IMR-90 (cell line): ENCODE data around the gene CREB5. TPM values are rescaled to one million over a fixed set of nuclear protein-coding genes. Genes with fewer than 3 reads are reported as not detected.

Experiments
- ATAC-seq: fragments of 200-7000 bp; cut with Tn5 transposase; 2 replicates; pipeline ENCODE4 v1.9.1; 2020; ENCODE audit warnings: low read depth, mild to moderate bottlenecking, moderate library complexity
- BruUV-seq: library from RNA; stranded (reverse); fragments of 400-500 nt; replicated peaks from 2 replicates; lab custom pipeline; 2021; lab: Mats Ljungman, UMichigan
- CTCF ChIA-PET: fragments of 300-600 bp; formaldehyde crosslinking; extraction: SDS; loops from one replicate; lab custom pipeline; 2021; ENCODE audit warnings: antibody characterized with exemption; lab: Yijun Ruan, JAX
- POLR2A ChIA-PET: fragments of 300-600 bp; sonication (Branson Sonifier 250); formaldehyde crosslinking; loops from one replicate; lab custom pipeline; 2022; ENCODE audit warnings: antibody characterized with exemption; ENCODE audit not compliant: unreplicated experiment; lab: Charles Lee
- DNase-seq: peaks from one replicate; pipeline ENCODE4 v3.0.0; 2013
- H2AFZ ChIP-seq: replicated peaks from 2 replicates; pipeline ENCODE3; 2013; ENCODE audit warnings: low read length, mild to moderate bottlenecking; ENCODE audit not compliant: poor library complexity
- H2AK5ac ChIP-seq: 2 replicates; pipeline ENCODE4 v1.6.1; 2013; ENCODE audit warnings: low read depth, low read length, inconsistent platforms
- H2AK9ac ChIP-seq: replicated peaks from 2 replicates; pipeline ENCODE3; 2013; ENCODE audit warnings: mild to moderate bottlenecking, low read depth, low read length, moderate library complexity; ENCODE audit not compliant: poor library complexity
- H2BK120ac ChIP-seq: 2 replicates; pipeline ENCODE4 v1.6.1; 2013; ENCODE audit warnings: low read depth, low read length, inconsistent platforms
- H2BK15ac ChIP-seq: 3 replicates; pipeline ENCODE4 v1.6.1; 2013; ENCODE audit warnings: low read depth, low read length, inconsistent platforms
- H2BK20ac ChIP-seq: 2 replicates; pipeline ENCODE4 v1.6.1; 2013; ENCODE audit warnings: low read depth, mild to moderate bottlenecking, inconsistent platforms, low read length, moderate library complexity
- H2BK5ac ChIP-seq: 2 replicates; pipeline ENCODE4 v1.6.1; 2013; ENCODE audit warnings: mild to moderate bottlenecking, low read depth, low read length, inconsistent platforms; ENCODE audit not compliant: poor library complexity, severe bottlenecking
- H3K14ac ChIP-seq: replicated peaks from 2 replicates; pipeline ENCODE4 v1.6.1; 2013; ENCODE audit warnings: low read depth, low read length, inconsistent platforms
- H3K18ac ChIP-seq: 2 replicates; pipeline ENCODE4 v1.6.1; 2013; ENCODE audit warnings: low read depth, low read length, control low read depth
- H3K23ac ChIP-seq: 2 replicates; pipeline ENCODE4 v1.6.1; 2013; ENCODE audit warnings: low read depth, low read length, inconsistent platforms
- H3K27ac ChIP-seq: 2 replicates; pipeline ENCODE4 v1.5.1; 2013; ENCODE audit warnings: mild to moderate bottlenecking, control low read depth, low read length; ENCODE audit not compliant: insufficient read depth
- H3K27me3 ChIP-seq: 2 replicates; pipeline ENCODE4 v1.6.1; 2013; ENCODE audit warnings: low read length; ENCODE audit not compliant: control insufficient read depth, insufficient read depth
- H3K36me3 ChIP-seq: 2 replicates; pipeline ENCODE4 v1.6.1; 2013; ENCODE audit warnings: low read length, mixed read lengths; ENCODE audit not compliant: control insufficient read depth, insufficient read depth
- H3K4ac ChIP-seq: 2 replicates; pipeline ENCODE4 v1.6.1; 2013; ENCODE audit warnings: low read depth, low read length, inconsistent platforms
- H3K4me1 ChIP-seq: 2 replicates; pipeline ENCODE4 v1.6.1; 2013; ENCODE audit warnings: low read length, mixed read lengths; ENCODE audit not compliant: control insufficient read depth, insufficient read depth
- H3K4me2 ChIP-seq: 2 replicates; pipeline ENCODE4 v1.6.1; 2013; ENCODE audit warnings: low read depth, mild to moderate bottlenecking, control low read depth, low read length, moderate library complexity
- H3K4me3 ChIP-seq: 2 replicates; pipeline ENCODE4 v1.5.1; 2013; ENCODE audit warnings: low read depth, mild to moderate bottlenecking, control low read depth, low read length, moderate library complexity; ENCODE audit not compliant: insufficient read depth
- H3K56ac ChIP-seq: 2 replicates; pipeline ENCODE4 v1.6.1; 2013; ENCODE audit warnings: low read length, inconsistent platforms; ENCODE audit not compliant: insufficient read depth; ENCODE audit errors: extremely low read depth
- H3K79me1 ChIP-seq, 2 experiments: 2 replicates each; pipeline ENCODE4 v1.6.1; 2013; ENCODE audit warnings: low read length in 2 of 2, inconsistent platforms in 1 of 2, low read depth in 1 of 2
- H3K9ac ChIP-seq: 2 replicates; pipeline ENCODE4 v1.6.1; 2013; ENCODE audit warnings: low read depth, low read length, control low read depth
- H3K9me1 ChIP-seq: 2 replicates; pipeline ENCODE4 v1.6.1; 2013; ENCODE audit warnings: low read length, inconsistent platforms; ENCODE audit not compliant: insufficient read depth
- H3K9me3 ChIP-seq: 2 replicates; pipeline ENCODE4 v1.6.1; 2013; ENCODE audit warnings: low read length; ENCODE audit not compliant: control insufficient read depth, insufficient read depth
- H4K20me1 ChIP-seq: 2 replicates; pipeline ENCODE4 v1.6.1; 2013; ENCODE audit warnings: low read length, inconsistent platforms; ENCODE audit not compliant: insufficient read depth
- H4K5ac ChIP-seq: 2 replicates; pipeline ENCODE4 v1.6.1; 2013; ENCODE audit warnings: mild to moderate bottlenecking, low read depth, low read length, control low read depth
- H4K8ac ChIP-seq, 2 experiments: 2 replicates each; pipeline ENCODE4 v1.6.1; 2013; ENCODE audit warnings: low read depth in 2 of 2, low read length in 2 of 2, control low read depth in 1 of 2, inconsistent platforms in 1 of 2
- H4K91ac ChIP-seq: 2 replicates; pipeline ENCODE4 v1.6.1; 2013; ENCODE audit warnings: low read depth, low read length, inconsistent platforms; ENCODE audit not compliant: insufficient read depth
- BHLHE40 ChIP-seq: fragments of 150-350 bp; IDR thresholded peaks from 2 replicates; pipeline ENCODE4 v1.6.1; 2016; ENCODE audit warnings: mild to moderate bottlenecking, low read depth, low read length
- MAFK ChIP-seq: IDR thresholded peaks from 2 replicates; pipeline ENCODE4 v1.6.1; 2012; ENCODE audit warnings: low read depth, low read length, improper control_type of control experiment
- MXI1 ChIP-seq: IDR thresholded peaks from 2 replicates; pipeline ENCODE4 v1.6.1; 2012; ENCODE audit warnings: low read depth, mild to moderate bottlenecking, low read length, moderate library complexity, borderline replicate concordance
- RAD21 ChIP-seq: IDR thresholded peaks from 2 replicates; pipeline ENCODE4 v1.6.1; 2012; ENCODE audit warnings: low read length, improper control_type of control experiment
- USF2 ChIP-seq: fragments of 150-350 bp; IDR thresholded peaks from 2 replicates; pipeline ENCODE4 v1.6.1; 2017; ENCODE audit warnings: mild to moderate bottlenecking, antibody characterized with exemption, low read length, low read depth
- WGBS, 2 experiments: methylation state at CpG; one replicate each; pipeline versions ENCODE4 v1.1.5 to v1.1.7; 2013; ENCODE audit warnings: missing lambda C conversion rate in 2 of 2; ENCODE audit not compliant: insufficient read length in 1 of 2; ENCODE audit errors: extremely low coverage in 2 of 2; 5-methylcytosine and 5-hydroxymethylcytosine counted together
- dilution Hi-C: fragments of 300-500 bp; cut with HindIII; formaldehyde crosslinking; loops from one replicate; pipeline ENCODE4 v1.14.3; 2018; ENCODE audit warnings: low sequenced_read_pairs; ENCODE audit not compliant: unreplicated experiment
- in situ Hi-C: fragments of 300-500 bp; cut with MboI; formaldehyde crosslinking; loops from 3 replicates; pipeline ENCODE4 v1.14.3; 2019; ENCODE audit warnings: low sequenced_read_pairs, inconsistent platforms, mixed read lengths
- intact Hi-C: fragments of 100-400 bp; cut with micrococcal nuclease; formaldehyde crosslinking; loops from 2 replicates; pipeline ENCODE4 v1.10.0; 2022
- polyA plus RNA-seq, 3 experiments: library from polyadenylated mRNA; depleted of rRNA; stranded (reverse); fragments of >200 nt; gene quantifications; 2 replicates each; pipeline ENCODE4 v1.2.3, GENCODE V29; 2012; ENCODE audit warnings: low replicate concordance in 1 of 3
- total RNA-seq: library from RNA; depleted of rRNA; stranded (reverse); fragments of >200 nt; gene quantifications from 2 replicates; pipeline ENCODE4 v1.2.3, GENCODE V29; 2012
- TF ChIP-seq, protein P1 (sequence below): fragments of 150-350 bp; IDR thresholded peaks from 2 replicates; pipeline ENCODE4 v1.6.1; 2016; ENCODE audit warnings: low read depth, mild to moderate bottlenecking, low read length, moderate library complexity, borderline replicate concordance
- TF ChIP-seq, protein P2 (sequence below): conservative IDR thresholded peaks from 2 replicates; pipeline ENCODE4 v1.5.1; 2012; ENCODE audit warnings: mild to moderate bottlenecking, low read depth, low read length, improper control_type of control experiment

CREB5 gene
- total and polyA plus RNA-seq, 2 of the 4 experiments (the other 2 are of a cell fraction) = 7.3 to 13.1 TPM

DNA sequence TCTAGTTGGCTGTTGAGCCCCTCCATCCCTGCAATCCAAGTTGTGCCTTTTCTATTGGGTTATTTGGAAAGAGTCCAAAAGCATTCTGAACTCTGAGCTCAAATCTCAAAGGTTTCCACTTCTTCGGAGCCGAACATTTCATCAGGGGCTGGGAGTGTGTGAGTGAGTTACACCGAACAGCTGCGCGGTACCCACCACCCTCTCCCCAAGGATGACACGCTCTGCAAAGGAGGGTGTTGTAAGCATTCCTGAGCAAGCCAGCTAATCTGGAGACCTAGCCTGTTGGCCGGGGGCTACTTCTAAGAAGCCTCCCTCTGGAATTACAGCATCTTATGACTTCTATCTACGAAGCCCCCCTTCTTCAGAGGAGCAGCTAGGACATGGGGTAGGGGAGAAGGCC lies 270.5 kb downstream of the CREB5 start:
- CTCF ChIA-PET = no interaction called here
- Histone ChIP-seq H3K4me2 (no peak overlapping the region), H3K14ac (no peak overlapping the region)

More for the DNA sequence above, 270.5 kb downstream of the CREB5 start:
- Histone ChIP-seq H3K4me1 (peaks cover 4% of the 10 kb centered on the region), H2BK120ac (no peak overlapping the region), H2BK5ac (no peak overlapping the region), H3K79me1 (no peaks in the 10 kb centered on the region), H2BK20ac (no peak overlapping the region), H3K56ac (no peak overlapping the region), H3K4me3 (no peak overlapping the region), H3K9me1 (no peaks in the 10 kb centered on the region), H4K91ac (no peak overlapping the region), H3K27ac (no peak overlapping the region), H3K9ac (no peak overlapping the region), H3K9me3 (no peaks in the 10 kb centered on the region), H4K8ac (no peak overlapping the region), H4K20me1 (no peaks in the 10 kb centered on the region), H4K5ac (no peak overlapping the region), H3K4ac (no peak overlapping the region), H2BK15ac (no peak overlapping the region), H3K36me3 (no peaks in the 10 kb centered on the region), H2AFZ (no peak overlapping the region), H3K23ac (no peak overlapping the region), H2AK9ac (no peak overlapping the region), H2AK5ac (no peak overlapping the region), H3K18ac (no peak overlapping the region), H3K27me3 (no peaks in the 10 kb centered on the region)
- intact Hi-C loops (loop anchor here (5.0 kb wide), 1 partner anchor 36 kb away; no protein-coding TSS in a partner anchor), dilution Hi-C loops (no loop called here), in situ Hi-C loops (no loop called here)
- WGBS, 2 experiments = no CpG with 5 or more reads among the region's 8 CpGs
- no peak for TF ChIP-seq MXI1
- TF ChIP-seq, protein P1, sequence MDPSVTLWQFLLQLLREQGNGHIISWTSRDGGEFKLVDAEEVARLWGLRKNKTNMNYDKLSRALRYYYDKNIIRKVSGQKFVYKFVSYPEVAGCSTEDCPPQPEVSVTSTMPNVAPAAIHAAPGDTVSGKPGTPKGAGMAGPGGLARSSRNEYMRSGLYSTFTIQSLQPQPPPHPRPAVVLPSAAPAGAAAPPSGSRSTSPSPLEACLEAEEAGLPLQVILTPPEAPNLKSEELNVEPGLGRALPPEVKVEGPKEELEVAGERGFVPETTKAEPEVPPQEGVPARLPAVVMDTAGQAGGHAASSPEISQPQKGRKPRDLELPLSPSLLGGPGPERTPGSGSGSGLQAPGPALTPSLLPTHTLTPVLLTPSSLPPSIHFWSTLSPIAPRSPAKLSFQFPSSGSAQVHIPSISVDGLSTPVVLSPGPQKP = no peak
- no peak for TF ChIP-seq RAD21
- TF ChIP-seq, protein P2, sequence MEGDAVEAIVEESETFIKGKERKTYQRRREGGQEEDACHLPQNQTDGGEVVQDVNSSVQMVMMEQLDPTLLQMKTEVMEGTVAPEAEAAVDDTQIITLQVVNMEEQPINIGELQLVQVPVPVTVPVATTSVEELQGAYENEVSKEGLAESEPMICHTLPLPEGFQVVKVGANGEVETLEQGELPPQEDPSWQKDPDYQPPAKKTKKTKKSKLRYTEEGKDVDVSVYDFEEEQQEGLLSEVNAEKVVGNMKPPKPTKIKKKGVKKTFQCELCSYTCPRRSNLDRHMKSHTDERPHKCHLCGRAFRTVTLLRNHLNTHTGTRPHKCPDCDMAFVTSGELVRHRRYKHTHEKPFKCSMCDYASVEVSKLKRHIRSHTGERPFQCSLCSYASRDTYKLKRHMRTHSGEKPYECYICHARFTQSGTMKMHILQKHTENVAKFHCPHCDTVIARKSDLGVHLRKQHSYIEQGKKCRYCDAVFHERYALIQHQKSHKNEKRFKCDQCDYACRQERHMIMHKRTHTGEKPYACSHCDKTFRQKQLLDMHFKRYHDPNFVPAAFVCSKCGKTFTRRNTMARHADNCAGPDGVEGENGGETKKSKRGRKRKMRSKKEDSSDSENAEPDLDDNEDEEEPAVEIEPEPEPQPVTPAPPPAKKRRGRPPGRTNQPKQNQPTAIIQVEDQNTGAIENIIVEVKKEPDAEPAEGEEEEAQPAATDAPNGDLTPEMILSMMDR = no peak
- no peak for TF ChIP-seq BHLHE40
- no peak for TF ChIP-seq MAFK
- TF ChIP-seq USF2 = no peak
- DNase-seq (no peak), ATAC-seq (no peak)
- POLR2A ChIA-PET = no interaction called here
- BruUV-seq = no TSS peak
